NCI-H82 (cell line): ENCODE data around the gene PIK3R1.

Experiments
- DNase-seq: peaks from one replicate; lab custom pipeline; 2025; lab: John Stamatoyannopoulos, UW

Gene PIK3R1

GRCh38 chr5:68252673-68253623, 37.4 kb downstream of the PIK3R1 start:
- peak; percentile 82 for DNase-seq

- no peak for DNase-seq
Measured at GRCh38 chr5:68253624-68254585, 38.3 kb downstream of the PIK3R1 start.

GRCh38 chr5:68254810-68255209, 39.3 kb downstream of the PIK3R1 start:
- no peak for DNase-seq

- DNase-seq: no peak
Measured at GRCh38 chr5:68255305-68256120, 40.0 kb downstream of the PIK3R1 start.

- DNase-seq: no peak
Measured at GRCh38 chr5:68257210-68257609, 41.7 kb downstream of the PIK3R1 start.

GRCh38 chr5:68258531-68258930, 43.0 kb downstream of the PIK3R1 start:
- no peak for DNase-seq

- no peak for DNase-seq
Measured at GRCh38 chr5:68259700-68260099, 44.1 kb downstream of the PIK3R1 start.

GRCh38 chr5:68260467-68260866, 44.9 kb downstream of the PIK3R1 start:
- no peak for DNase-seq

GRCh38 chr5:68261169-68261568, 45.6 kb downstream of the PIK3R1 start:
- DNase-seq: no peak

- DNase-seq: no peak
Measured at GRCh38 chr5:68261569-68262065, 46.1 kb downstream of the PIK3R1 start.

- peak; percentile 33 for DNase-seq
Measured at GRCh38 chr5:68264024-68264956, 48.7 kb downstream of the PIK3R1 start.

- DNase-seq: peak; percentile 29
Measured at GRCh38 chr5:68265347-68265746, 49.8 kb downstream of the PIK3R1 start.

GRCh38 chr5:68265822-68266395, 50.4 kb downstream of the PIK3R1 start:
- no peak for DNase-seq

- peak; percentile 60 for DNase-seq
Measured at GRCh38 chr5:68266457-68266856, 50.9 kb downstream of the PIK3R1 start.

GRCh38 chr5:68267066-68267465, 51.5 kb downstream of the PIK3R1 start:
- peak; percentile 97 for DNase-seq

GRCh38 chr5:68268101-68268851, 52.7 kb downstream of the PIK3R1 start:
- peak; percentile 89 for DNase-seq

GRCh38 chr5:68268852-68269130, 53.2 kb downstream of the PIK3R1 start:
- peak; percentile 38 for DNase-seq

GRCh38 chr5:68269820-68270219, 54.3 kb downstream of the PIK3R1 start:
- no peak for DNase-seq

- DNase-seq: no peak
Measured at GRCh38 chr5:68270399-68270975, 54.9 kb downstream of the PIK3R1 start.
